Activated T-cell treated with anti-CD3 and anti-CD28 coated beads for 24 hours (primary cell): ENCODE measurements around the gene ARHGEF12.

ENCODE experiments used
- DNase-seq: peaks from one replicate; pipeline ENCODE4 v3.0.0-alpha.2; 2020; ENCODE audit warnings: low read depth

ARHGEF12 gene

GRCh38 chr11:120343429-120343828 lies 7.2 kb downstream of the ARHGEF12 start:
- no peak for DNase-seq

DNA sequence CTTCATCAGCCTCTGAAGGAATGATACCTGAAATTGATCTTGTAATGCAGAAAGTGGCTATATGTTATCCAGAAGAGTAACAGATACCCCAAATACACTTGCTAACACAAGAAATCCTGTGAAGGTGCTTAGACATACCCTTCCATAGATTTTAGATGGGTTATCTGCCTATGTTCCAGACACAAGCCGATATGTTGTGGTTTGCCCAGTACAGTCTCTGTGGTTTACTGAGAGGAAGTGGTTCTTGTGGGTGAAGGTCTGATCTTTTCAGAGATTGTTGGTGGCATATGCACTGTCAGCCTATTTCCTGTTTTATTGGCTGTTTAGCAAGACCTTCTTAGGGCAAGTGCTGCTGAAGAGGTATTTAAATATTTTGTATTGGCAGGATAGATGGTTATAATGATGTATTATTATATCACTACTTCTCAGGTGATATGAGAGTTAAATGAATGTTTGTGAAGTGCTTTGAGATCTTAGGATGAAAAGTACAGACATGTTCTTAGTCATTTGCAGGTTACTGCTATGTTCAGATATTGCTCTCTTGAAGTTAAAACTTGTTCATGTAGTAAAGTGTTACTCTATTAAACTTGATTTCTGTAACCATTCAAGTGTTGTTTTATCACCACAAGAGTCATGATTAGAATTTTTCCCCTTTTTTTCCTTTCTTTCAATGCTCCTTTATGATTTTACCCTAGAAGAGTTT lies 8.2 kb downstream of the ARHGEF12 start:
- peak; percentile 33 for DNase-seq

- no peak for DNase-seq
Observed at GRCh38 chr11:120346233-120346632, 10.0 kb downstream of the ARHGEF12 start.

DNA sequence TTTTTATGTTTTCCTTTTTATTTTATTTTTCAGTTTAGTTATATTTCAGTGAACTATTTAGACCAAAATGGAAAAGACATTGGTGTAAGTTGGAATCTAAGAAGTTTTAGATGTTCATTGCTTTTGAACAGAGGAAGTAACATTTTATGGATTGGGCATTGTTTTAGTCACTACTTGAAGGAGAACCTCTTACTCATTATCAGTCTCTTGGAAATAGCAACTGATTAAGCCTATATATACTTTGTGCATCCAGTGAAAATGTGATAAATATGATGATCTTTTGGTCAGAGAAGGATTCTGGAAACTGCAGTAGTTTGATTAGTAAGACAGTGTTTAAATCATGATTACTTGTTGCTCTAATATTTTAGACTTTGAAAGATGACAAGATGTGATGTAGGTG lies 14.4 kb downstream of the ARHGEF12 start:
- no peak for DNase-seq

- DNase-seq, result no peak
Observed at GRCh38 chr11:120352405-120352804, 16.2 kb downstream of the ARHGEF12 start.

DNA sequence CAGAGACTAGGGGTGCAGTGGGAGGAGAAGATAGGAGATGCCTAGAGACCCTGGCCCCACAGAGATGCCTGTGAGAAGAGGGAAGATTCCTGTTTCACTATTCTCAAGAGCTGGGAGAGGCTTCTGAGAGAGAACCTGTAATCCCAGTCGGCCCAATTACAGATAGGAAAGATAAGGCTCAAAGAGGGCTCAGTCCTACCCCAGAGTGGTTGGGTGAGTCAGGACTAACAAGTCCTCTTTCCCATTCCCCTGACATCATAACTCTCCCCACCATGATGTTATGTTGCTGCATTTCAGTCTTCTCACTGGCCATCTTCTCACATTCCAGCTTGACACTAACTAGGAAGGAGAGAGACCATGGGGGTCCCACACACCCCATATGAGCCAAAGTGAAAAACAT lies 17.9 kb downstream of the ARHGEF12 start:
- DNase-seq, result no peak

- DNase-seq, result no peak
Observed at GRCh38 chr11:120354779-120355178, 18.6 kb downstream of the ARHGEF12 start.

DNA sequence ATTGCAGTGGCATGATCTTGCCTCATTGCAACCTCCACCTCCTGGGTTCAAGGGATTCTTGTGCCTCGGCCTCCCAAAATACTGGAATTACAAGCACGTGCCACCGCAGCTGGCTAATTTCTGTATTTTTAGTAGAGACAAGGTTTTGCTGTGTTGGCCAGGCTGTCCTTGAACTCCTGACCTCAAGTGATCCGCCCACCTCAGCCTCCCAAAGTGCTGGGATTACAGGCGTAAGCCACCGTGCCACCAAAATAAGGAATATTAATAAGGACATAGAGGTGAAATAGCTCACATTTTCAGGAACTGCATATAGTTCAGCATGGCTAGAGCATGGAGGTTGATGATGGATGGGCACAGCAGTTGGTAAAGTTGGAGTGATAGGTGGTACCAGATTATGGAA lies 21.4 kb downstream of the ARHGEF12 start:
- DNase-seq, result no peak

- no peak for DNase-seq
Observed at GRCh38 chr11:120358729-120359128, 22.5 kb downstream of the ARHGEF12 start.

DNA sequence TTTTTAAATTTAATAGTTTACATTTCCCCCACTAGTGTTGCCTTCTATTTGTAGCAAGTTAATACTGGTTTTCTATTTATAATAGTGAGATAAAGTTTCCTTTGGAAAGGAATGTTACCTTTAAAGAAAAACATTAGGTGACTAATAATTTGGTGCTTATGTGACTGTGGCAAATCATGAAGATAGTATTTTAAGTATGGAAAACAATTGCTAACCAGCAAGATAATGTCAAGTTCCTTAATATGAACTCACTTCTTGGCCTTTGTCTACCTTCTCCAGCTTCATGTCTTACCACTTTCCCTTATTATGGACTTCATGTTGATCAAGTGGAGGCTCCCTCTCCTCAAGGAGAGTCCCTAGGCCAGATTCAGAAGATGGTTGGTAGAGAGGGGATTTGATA lies 27.2 kb downstream of the ARHGEF12 start:
- no peak for DNase-seq

DNA sequence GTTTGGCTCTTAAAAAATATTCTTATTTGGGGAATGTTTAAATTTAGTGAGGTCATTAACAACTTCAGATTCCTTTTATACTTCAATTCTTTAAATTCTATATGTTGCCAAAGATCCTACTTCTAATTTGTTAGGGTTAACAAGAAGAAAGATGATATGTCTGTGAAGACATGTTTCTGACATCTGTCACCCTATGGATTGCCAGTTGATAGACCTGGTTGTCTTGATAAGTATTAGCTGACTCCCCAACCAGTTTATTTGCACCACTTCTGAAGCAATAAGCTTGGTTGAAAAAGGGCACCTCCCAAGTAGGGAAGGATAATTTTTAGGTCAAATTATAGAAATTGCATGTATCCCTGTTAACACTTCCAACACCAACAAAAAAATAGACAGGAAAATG lies 29.3 kb downstream of the ARHGEF12 start:
- DNase-seq, result no peak

GRCh38 chr11:120372296-120372695 lies 36.1 kb downstream of the ARHGEF12 start:
- no peak for DNase-seq

- no peak for DNase-seq
Observed at GRCh38 chr11:120375076-120375475, 38.9 kb downstream of the ARHGEF12 start.

DNA sequence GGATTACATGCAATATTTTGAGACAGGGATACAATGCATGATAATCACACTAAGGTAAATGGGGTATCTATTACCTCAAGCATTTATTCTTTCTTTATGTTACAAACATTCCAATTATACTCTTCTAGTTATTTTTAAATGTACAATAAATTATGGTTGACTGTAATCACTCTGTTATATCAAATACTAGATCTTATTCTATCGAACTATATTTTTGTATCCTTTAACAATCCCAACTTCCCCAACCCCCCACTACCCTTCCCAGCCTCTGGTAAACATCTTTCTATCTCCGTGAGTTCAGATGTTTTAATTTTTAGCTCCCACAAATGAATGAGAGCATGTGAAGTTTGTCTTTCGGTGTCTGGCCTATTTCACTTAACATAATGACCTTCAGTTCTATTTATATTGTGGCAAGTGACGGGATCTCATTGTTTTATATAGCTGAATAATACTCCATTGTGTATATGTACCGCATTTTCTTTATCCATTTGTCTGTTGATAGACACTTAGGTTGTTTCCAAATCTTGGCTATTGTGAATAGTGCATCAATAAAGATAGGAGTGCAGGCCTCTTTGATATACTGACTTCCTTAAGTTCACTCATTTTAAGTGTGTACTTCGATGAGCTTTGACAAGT lies 40.5 kb downstream of the ARHGEF12 start:
- no peak for DNase-seq

GRCh38 chr11:120378474-120378873 lies 42.3 kb downstream of the ARHGEF12 start:
- DNase-seq, result no peak

DNA sequence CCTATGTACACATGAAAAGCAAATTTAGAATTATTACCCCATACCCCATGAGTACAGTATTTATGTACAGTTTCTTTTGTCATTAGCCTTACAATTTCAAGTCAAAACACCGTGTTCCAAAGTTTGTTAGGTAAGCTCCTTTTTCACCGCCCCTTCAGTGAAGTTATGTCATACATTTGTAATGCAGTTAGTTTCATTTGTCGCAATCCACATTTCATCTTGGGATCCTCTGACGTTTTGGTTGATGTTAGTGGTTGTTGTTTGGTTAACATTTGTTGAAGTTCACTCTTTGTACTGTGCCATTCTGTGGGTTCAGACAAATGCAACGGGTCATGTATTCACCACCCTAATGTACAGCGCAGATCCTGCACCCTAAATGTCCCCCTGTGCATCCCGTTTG lies 45.2 kb downstream of the ARHGEF12 start:
- DNase-seq, result no peak

- no peak for DNase-seq
Observed at GRCh38 chr11:120383518-120384155, 47.4 kb downstream of the ARHGEF12 start.

DNA sequence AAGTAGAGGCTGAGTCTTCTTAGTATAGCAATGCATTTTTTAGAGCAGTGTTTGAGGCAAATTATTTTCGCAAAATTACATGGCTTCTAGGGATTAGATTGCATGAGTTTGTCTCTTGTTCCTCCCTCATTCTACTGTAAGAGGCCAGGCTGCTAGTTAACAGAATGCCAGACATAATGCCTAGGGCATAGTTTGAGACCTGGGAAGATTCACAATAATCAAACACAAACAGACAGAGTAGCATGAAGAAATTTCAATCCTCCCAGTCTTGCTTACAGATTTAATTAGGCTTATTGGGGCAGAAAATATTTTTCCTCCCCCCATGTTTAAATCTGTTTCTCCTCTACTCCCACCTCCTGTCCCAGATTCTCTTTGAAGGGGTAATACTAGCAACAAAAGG lies 48.3 kb downstream of the ARHGEF12 start:
- DNase-seq, result no peak

DNA sequence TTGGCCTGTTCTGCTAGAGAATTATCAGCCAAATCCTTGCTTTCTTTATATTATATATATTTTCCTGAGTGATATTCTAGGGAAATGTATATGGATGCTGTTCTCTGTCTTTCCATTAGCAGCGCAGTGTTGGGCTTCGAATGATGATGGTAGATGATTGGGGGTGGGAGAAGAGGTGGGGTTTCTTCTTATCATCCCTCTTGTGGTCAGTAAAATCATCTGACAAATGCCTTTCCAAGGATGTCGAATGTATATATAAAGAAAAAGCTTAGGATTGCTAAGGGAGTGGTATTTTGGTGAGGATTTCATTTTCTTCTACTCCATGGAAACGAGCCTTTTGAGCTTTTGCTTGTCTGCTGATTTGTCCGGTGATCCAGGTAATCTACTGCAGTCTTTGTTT lies 48.9 kb downstream of the ARHGEF12 start:
- no peak for DNase-seq

- DNase-seq, result no peak
Observed at GRCh38 chr11:120385655-120386054, 49.4 kb downstream of the ARHGEF12 start.

DNA sequence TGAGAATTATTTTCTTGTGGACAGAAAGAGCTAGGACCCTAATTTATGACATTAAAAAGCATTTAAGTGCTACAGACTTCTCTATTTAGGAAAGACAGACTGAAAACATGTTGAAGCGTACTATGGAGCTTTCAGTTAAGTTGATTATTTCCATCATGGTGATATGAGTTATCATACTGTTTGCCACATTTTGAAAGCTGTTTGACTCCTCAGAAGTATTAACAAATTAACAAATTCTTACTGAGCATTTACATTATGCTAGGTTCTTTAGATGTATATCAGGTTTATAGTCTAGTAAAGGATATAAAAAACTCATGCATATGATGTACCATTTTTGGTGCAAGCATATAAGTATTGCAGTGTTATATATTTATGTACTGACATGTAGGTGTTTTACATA lies 50.1 kb downstream of the ARHGEF12 start:
- DNase-seq, result no peak

GRCh38 chr11:120386774-120387371 lies 50.7 kb downstream of the ARHGEF12 start:
- no peak for DNase-seq

DNA sequence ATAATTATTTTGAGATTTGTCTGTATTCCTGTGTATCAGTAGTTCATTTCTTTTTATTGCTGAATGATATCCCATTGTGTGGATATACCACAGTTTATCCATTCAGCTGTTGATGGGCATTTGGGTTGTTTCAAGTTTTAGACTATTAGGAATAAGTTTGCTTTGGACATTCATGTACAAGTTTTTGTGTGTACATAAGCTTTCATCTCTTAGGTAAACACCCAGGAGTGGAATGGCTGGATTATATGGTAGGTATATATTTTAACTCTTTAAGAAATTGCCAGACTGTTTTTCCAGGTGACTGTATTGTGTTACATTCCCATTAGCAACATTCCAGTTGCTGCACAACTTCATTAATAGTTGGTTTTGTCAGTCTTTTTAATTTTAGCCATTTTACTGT lies 52.0 kb downstream of the ARHGEF12 start:
- no peak for DNase-seq
